GM04503 (cell line): ENCODE results near the gene SEMA3D.
A peak's percentile ranks its signal among the peaks of the same experiment; 100 is the strongest.

ENCODE experiments used
- DNase-seq: peaks from one replicate; pipeline ENCODE4 v3.0.0-alpha.2; 2012; ENCODE audit warnings: low read depth

SEMA3D gene

DNA sequence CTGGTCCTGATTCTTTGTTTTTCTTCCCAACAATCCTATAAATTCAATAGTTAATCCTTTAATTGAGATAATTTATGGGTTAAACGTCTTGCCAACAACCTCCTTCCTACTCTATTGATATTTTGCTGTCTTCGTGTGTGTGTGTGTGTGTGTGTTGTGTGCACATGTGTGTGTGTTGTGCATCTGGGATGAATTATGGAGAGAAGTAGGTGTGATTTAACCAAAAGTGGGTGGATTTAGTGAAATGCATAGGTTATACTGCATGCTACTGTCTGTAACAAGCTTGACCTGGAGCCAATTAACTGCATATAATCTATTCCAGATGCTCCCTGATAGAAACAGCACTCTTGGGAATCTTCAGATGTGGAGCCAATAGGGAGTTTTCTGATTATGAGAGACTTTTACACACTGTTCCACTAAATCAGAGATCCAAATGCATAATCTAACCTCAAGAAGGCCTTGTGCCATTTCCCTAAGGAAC is 61.2 kb downstream of the SEMA3D start:
- DNase-seq: no peak

- no peak for DNase-seq
Measured at GRCh38 chr7:85125176-85125575, 61.7 kb downstream of the SEMA3D start.

GRCh38 chr7:85119934-85120333 is 66.9 kb downstream of the SEMA3D start:
- no peak for DNase-seq

DNA sequence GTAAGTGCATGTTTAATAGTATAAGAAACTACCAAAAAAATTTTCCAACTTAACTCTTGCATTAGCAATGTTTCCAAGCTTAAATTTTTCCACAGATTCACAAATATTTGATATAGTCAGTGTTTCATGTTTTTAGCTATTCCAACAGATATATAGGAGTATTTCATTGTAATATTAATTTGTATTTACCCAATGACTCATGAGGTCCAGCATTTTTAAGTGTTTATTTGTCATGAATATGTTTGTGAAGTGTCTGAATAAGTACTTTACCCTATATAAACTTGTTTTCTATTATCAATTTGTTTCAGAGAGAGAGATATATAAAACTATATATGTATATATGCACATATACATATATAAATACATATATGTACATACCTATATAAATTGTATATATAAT is 71.0 kb downstream of the SEMA3D start:
- DNase-seq: no peak

DNA sequence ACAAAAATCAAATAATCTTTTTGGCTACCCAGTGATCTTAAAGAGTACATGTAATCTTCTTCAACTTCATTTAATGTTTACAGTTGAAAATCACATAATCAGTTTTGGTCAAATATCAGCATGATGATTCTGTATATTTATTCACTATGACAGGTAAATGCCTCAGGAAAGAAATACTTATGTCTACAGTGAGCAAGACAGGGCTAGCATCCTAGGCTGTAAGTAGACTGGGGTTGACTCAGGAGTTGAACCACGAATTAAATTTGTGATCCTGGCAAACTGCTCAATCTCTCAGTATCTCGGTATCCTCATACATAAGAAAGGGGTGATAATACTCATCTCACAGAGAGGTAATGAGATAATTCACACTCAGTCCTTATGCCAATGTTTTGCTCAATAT is 71.8 kb downstream of the SEMA3D start:
- no peak for DNase-seq

DNA sequence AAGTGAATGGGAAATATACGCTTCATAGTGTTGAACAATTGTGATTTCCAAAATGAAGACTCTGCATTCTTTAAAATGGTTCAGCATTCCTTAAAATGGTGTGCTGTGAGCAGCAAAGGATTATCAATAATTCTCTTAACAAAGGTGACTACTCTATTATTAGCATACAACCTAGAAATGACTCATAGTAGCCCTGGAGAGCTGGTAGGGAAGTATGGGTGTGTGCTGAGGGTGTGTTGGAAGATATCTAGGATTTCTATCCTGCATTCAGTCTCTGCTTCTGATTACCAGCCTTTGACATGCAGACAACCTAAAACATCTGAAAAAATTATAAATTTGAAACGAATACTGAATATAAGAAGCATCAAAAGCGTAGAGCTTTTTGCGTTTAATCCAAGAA is 72.5 kb downstream of the SEMA3D start:
- DNase-seq: no peak

GRCh38 chr7:85111761-85112160 is 75.1 kb downstream of the SEMA3D start:
- no peak for DNase-seq

- no peak for DNase-seq
Measured at GRCh38 chr7:85106719-85107118, 80.1 kb downstream of the SEMA3D start.

DNA sequence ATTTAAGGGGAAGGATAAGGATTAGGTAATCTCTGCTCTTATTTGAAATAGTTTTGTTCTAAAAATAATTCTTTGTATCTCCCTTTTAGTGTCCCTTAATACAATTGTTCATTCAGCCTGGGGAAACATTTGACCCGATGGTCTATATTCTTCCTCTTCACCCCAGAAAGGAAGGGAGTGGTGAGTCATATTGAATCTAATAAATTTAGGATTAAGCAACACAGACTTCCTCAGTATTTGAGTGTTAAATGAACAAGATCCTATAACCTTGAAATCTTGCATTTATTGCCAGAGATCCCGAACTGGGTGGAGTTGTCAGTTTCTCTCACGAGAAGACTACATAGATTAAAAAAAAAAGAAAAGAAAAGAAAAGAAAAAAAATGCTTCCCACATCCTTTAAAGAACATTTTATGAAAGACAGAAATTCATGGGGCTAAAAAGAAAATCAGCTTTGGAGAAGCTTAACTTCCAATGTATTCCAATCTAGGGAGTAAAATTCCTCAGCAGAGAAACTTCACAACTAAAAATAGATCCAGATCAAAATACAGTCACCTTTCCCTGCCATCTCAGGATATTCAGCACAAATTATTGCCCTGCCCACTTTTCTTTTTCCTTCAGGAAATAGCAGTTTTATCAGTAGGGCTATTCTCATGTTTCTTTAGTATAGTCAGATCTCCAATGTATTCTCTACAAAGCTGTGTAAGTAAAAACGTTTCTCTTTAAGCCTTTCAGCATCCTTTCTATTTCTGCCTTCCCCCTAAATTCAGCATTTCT is 82.2 kb downstream of the SEMA3D start:
- DNase-seq: no peak

DNA sequence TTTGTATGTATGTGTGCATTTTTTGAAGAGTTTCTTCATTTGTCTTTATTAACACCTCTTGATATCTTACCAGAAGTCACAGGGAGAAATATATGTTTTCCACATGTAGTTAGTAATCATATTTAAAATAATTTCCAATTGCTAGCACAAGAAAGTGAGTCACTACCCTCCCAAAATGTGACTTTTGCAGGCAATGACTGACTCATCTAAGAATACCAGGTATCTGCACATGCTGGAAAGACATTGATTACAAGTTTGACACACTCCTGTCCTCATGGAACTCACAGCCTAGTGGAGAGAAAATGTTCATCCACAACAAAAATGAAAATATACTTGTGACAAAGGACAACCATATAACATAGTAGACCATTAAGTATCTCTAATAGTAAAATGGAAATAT is 82.9 kb downstream of the SEMA3D start:
- no peak for DNase-seq

GRCh38 chr7:85103357-85103756 is 83.5 kb downstream of the SEMA3D start:
- DNase-seq: no peak

DNA sequence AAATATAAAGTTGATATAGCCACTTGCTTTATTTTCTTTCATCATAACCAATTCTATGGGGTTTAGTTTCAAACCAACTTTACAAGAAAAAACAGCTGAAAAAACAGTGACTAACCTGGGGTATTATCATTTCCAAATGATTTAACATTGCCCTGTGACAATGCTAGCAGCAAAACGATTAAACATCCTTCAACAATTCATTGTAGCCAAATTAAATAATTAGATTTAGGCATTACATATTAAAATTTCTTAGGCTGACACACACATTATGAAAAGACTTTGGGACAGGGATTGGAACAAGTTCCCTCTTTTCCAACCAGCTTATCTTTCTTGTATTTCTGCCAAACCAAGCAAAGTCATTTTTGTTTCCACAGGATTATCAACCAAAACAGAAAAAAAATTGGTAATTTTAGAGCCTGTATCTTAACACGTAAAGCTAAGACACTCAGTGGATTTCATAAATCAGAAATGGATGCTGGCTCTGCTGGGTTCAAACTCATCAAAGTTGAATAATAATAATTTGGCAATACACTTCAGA is 84.0 kb downstream of the SEMA3D start:
- peak; percentile 29 for DNase-seq

DNA sequence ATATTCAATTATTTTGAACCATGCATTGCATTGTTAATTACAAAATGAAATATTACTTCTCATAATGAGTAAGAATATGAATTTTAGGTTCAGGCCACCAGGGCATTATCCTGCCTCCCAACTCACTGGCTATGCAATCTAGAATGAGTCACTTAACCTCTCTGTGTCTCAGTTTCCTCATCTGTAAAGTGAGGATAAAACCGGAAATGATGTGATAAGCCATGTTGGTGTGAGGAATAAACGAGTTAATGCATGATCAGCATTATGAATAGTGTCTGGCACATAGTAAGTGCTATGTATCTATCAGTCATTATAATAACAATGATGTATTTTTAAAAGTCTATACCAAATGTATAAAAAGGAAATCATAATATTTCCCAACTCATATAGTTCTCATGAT is 85.5 kb downstream of the SEMA3D start:
- no peak for DNase-seq

- DNase-seq: no peak
Measured at GRCh38 chr7:85097844-85098243, 89.0 kb downstream of the SEMA3D start.

GRCh38 chr7:85095806-85096205 is 91.0 kb downstream of the SEMA3D start:
- no peak for DNase-seq

GRCh38 chr7:85095366-85095765 is 91.5 kb downstream of the SEMA3D start:
- no peak for DNase-seq

GRCh38 chr7:85094046-85094725 is 92.7 kb downstream of the SEMA3D start:
- no peak for DNase-seq

DNA sequence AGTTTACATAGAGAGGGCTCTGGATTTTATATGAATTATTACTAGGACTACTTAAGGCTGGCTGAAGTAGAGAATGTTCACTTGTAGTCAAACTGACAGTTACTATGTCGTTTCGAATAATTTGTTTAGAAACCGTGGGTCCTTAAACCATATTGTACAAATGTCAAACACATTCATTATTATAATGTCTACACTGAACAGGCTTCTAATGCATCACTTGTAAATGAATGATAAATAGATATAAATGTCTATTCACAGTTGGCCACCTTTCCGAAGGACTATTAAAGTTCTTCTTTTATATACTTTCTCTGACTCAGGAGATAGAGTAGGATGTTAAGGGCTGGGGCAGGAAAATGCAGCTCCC is 95.3 kb downstream of the SEMA3D start:
- no peak for DNase-seq

DNA sequence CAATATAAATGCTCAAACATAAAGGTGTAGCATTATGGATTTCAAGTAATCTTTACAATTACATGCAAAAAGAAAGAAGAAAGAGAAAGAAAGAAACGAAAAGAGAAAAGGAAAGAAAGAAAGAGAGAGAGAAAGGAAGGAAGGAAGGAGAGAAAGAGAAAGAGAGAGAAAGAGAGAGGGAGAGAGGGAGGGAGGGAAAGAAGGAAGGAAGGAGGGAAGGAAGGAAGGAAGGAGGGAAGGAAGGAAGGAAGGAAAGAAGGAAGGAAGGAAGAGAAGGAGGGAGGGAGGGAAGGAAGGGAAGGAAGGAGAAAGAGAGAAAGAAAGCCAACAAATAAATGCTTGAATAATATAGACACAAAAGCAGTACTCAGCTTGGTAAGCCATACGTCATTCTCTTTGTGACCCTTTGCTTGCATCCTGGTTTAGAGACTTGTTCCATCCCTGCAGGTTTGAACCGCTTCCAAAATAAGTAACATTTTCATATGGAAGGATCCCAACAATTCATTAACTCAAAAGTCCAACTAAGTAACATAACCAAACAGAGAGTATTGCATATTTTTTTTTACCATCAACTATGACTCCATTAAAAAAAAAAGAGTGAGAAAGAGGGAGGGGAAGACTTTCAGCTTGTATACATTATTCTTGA is 95.8 kb downstream of the SEMA3D start:
- DNase-seq: no peak

DNA sequence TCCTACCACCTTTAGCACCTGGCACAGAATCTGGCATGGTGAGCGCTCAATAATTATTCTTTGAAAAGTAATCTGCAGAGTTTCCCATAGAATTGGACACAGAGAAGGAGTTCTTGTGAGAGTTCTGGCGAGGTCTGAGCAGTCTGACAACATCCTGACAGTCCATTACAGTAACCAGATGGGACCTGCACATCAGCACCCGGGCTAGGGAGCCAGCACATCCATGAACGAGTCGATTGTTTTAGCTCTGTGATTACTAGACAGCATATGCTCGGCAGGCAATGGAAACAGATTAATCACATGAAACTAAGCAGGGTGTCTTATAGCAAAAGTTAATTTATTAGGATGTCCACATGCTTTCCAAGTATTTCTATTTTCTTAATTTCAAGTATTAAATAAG is 96.7 kb downstream of the SEMA3D start:
- DNase-seq: no peak

- DNase-seq: no peak
Measured at GRCh38 chr7:85081846-85082245, 105.0 kb downstream of the SEMA3D start.

GRCh38 chr7:85081392-85081791 is 105.5 kb downstream of the SEMA3D start:
- DNase-seq: no peak

GRCh38 chr7:85079434-85079833 is 107.4 kb downstream of the SEMA3D start:
- DNase-seq: no peak
